AG04450 (cell line): ENCODE measurements around the gene HOXC9. TPM values are rescaled to one million over a fixed set of nuclear protein-coding genes. Genes with fewer than 3 reads are reported as not detected.
A peak's percentile ranks its signal among the peaks of the same experiment; 100 is the strongest.

ENCODE experiments used
- CTCF ChIA-PET: fragments of 300-600, 350-600 bp; formaldehyde crosslinking; extraction: SDS; loops from one replicate; lab custom pipeline; 2022; ENCODE audit warnings: antibody characterized with exemption, inconsistent platforms; lab: Charles Lee
- POLR2A ChIA-PET: fragments of 350-600 bp; formaldehyde crosslinking; extraction: SDS; loops from one replicate; lab custom pipeline; 2021; ENCODE audit warnings: antibody characterized with exemption, inconsistent platforms; lab: Yijun Ruan, JAX
- DNase-seq: peaks from one replicate; pipeline ENCODE4 v3.0.0-alpha.2; 2011; ENCODE audit warnings: low read depth, low spot score
- H3K27ac ChIP-seq: one replicate; pipeline ENCODE4 v1.5.1; 2012; ENCODE audit warnings: low read depth, low read length, control low read depth
- H3K27me3 ChIP-seq: one replicate; pipeline ENCODE4 v1.6.0; 2012; ENCODE audit warnings: low read length; ENCODE audit not compliant: control insufficient read depth, insufficient read depth
- H3K4me3 ChIP-seq: 2 replicates; pipeline ENCODE4 v1.5.1; 2011; ENCODE audit warnings: mild to moderate bottlenecking, low read depth, low read length, control low read depth
- H3K9me3 ChIP-seq: 2 replicates; pipeline ENCODE4 v1.5.1; 2012; ENCODE audit warnings: low read length; ENCODE audit not compliant: control insufficient read depth, insufficient read depth
- CTCF ChIP-seq: IDR thresholded peaks from 2 replicates; pipeline ENCODE4 v1.5.1; 2011; ENCODE audit warnings: low read depth, low read length, control low read depth, inconsistent platforms
- polyA plus RNA-seq: library from polyadenylated mRNA; depleted of rRNA; stranded (reverse); fragments of >200 nt; gene quantifications from 2 replicates; pipeline ENCODE4 v1.2.3, GENCODE V29; 2011

The HOXC9 gene
- polyA plus RNA-seq, 1 experiment, result not detected

GRCh38 chr12:53989227-53990113, 10.5 kb upstream of the HOXC9 start:
- CTCF ChIA-PET, result interaction anchor here (1.5 kb wide), 1 partner anchor 16 kb away, joined by 6 read pairs; no protein-coding TSS in a partner anchor
- Histone ChIP-seq H3K9me3 (peaks cover 18% of the 10 kb centered on the region), H3K27me3 (peaks cover 94% of the 10 kb centered on the region), H3K27ac (no peak overlapping the region), H3K4me3 (no peak overlapping the region)
- TF ChIP-seq CTCF, result peak; percentile 56
- DNase-seq, result no peak
- POLR2A ChIA-PET, result no interaction called here

DNA sequence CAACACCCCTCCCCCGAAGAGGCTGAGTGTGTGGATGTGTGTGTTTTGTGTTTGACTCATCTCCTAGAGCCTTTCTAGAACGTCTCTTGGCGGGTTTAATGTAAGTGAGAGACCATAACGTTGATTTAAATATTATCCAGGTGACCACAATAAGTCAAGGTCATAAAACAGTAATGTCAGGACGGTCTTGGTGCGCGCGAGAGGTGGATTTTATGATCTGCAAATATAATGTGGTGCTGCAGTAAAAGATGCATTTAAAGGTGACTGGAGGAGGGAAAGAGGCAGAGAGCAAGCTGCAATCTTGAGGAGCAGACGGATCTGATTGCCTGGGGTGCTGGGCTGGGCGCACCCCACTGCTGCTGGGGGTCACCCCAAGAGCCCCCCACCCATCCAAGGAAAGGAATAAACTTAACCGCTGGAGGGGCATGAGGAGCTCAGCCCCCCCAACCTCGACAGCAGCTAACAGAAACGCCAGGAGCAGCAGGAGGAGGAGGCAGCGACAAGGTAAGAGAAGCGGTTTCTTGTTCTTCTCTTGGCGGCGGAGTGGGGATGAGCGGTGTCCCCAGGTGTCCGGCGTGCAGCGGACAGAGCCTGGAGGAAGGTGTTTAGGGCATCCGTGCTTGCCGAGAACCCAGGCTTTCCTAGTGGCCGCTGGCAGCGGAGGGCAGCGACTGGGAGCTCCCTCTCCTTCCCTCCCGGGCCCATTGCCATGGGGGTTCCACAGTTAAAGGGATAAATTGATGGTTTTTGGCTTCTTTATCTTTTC, 9.5 kb upstream of the HOXC9 start:
- TF ChIP-seq CTCF, result no peak
- Histone ChIP-seq H3K4me3 (no peak overlapping the region), H3K27ac (no peak overlapping the region), H3K27me3 (peaks cover 97% of the 10 kb centered on the region), H3K9me3 (peaks cover 13% of the 10 kb centered on the region)
- no peak for DNase-seq
- CTCF ChIA-PET, result interaction anchor here (1.0 to 2.3 kb wide), 3 partner anchors 15 to 233 kb away, joined by 3 to 8 read pairs (median 3); no protein-coding TSS in a partner anchor
- POLR2A ChIA-PET, result no interaction called here

DNA sequence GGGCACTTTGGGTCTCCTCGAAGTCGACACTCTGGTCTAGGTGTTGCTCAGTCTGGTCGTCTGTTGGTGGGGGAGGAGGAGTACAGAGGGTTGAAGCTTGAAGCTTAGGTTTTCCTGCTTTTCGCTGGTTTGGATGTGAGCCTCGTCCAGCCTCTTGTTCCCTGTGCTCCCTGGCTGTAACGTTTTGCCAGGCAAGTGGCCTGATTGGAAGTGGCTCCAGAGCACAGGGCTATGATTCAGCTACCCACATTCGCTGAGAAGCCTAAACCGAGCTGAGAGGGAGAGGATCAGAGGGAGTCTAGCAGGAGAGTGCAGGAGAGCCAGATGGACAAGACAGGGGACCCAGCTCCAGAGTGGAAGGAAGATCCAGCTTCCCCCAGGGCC, 8.9 kb upstream of the HOXC9 start:
- Histone ChIP-seq H3K9me3 (peaks cover 8% of the 10 kb centered on the region; the same call in 1 of the 2 replicates), H3K27ac (no peak overlapping the region), H3K27me3 (peaks cover 97% of the 10 kb centered on the region), H3K4me3 (no peak overlapping the region)
- no peak for TF ChIP-seq CTCF
- CTCF ChIA-PET, result interaction anchor here (1.0 to 2.3 kb wide), 3 partner anchors 15 to 234 kb away, joined by 3 to 8 read pairs (median 3); no protein-coding TSS in a partner anchor
- DNase-seq, result no peak
- POLR2A ChIA-PET, result no interaction called here

DNA sequence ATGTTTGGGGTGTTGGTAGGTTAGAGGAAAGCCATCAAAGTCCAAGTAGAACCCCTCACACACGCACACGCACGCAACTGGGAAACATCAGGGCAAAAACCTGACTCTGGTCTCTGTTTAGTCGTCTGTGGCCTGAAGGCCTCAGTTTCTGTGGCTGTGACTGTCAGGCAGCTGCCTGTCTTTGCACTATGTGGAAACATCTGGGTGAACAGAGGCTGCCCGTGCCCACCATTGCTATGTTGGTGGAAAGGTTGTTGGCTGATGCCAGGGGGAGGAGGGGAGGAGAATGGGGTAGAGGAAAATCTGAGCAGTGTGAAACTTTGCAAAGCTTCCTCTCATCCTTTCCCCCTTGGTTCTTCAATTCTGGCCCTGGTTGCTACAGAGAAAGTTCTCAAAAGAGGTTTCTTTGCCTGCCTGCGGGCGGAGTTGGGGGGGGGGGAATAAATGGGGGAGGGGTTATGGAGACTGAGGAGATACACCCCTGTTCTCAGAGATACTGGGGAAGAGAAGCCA, 7.5 kb upstream of the HOXC9 start:
- CTCF ChIA-PET, result interaction anchor here (2.3 kb wide), 1 partner anchor 13 kb away, joined by 8 read pairs; no protein-coding TSS in a partner anchor
- H3K4me3 ChIP-seq, result no peak overlapping the region
- POLR2A ChIA-PET, result no interaction called here

More for the DNA sequence above, 7.5 kb upstream of the HOXC9 start:
- Histone ChIP-seq H3K9me3 (peaks cover 8% of the 10 kb centered on the region; the same call in 1 of the 2 replicates), H3K27me3 (peaks cover 97% of the 10 kb centered on the region), H3K27ac (no peak overlapping the region)
- DNase-seq, result no peak
- TF ChIP-seq CTCF, result no peak
